Endothelial cell of umbilical vein (primary cell): ENCODE results near the gene TRDN. TPM values are rescaled to one million over a fixed set of nuclear protein-coding genes. Genes with fewer than 3 reads are reported as not detected.

ENCODE experiments used
- BruUV-seq: library from RNA; stranded (reverse); fragments of 400-500 nt; replicated peaks from 2 replicates; lab custom pipeline; 2021; lab: Mats Ljungman, UMichigan
- CTCF ChIA-PET: fragments of 300-600, 350-600 bp; sonication (Branson Sonifier 250); formaldehyde crosslinking; loops from one replicate; lab custom pipeline; 2021; ENCODE audit warnings: antibody characterized with exemption, inconsistent platforms; lab: Charles Lee
- POLR2A ChIA-PET: fragments of 300-600, 350-600 bp; sonication (Branson Sonifier 250); formaldehyde crosslinking; loops from one replicate; lab custom pipeline; 2021; ENCODE audit warnings: antibody characterized with exemption, inconsistent platforms; lab: Charles Lee
- DNase-seq: peaks from one replicate; pipeline ENCODE4 v3.0.0-alpha.2; 2011; ENCODE audit warnings: low read depth, low spot score
- FAIRE-seq: peaks from 2 replicates; lab custom pipeline; 2011; peaks lifted over from hg19 to GRCh38; lab: Jason Lieb, UNC
- H2AFZ ChIP-seq: 2 replicates; pipeline ENCODE4 v1.6.0; 2012; ENCODE audit warnings: low read depth, low read length, control low read depth, inconsistent platforms
- H3K27ac ChIP-seq: 2 replicates; pipeline ENCODE4 v1.5.1; 2011; ENCODE audit warnings: low read depth, mild to moderate bottlenecking, control low read depth, low read length, moderate library complexity; ENCODE audit not compliant: insufficient read depth
- H3K27me3 ChIP-seq, 2 experiments: 2 replicates each; pipeline versions ENCODE4 v1.6.0 to v1.6.1; 2011; ENCODE audit warnings: low read length in 2 of 2, mixed read lengths in 1 of 2; ENCODE audit not compliant: control insufficient read depth in 2 of 2, insufficient read depth in 2 of 2
- H3K36me3 ChIP-seq, 2 experiments: 2 replicates in 1 of 2; 3 replicates in 1 of 2; pipeline ENCODE4 v1.5.1; 2011; ENCODE audit warnings: low read length in 2 of 2, mild to moderate bottlenecking in 1 of 2, moderate library complexity in 1 of 2; ENCODE audit not compliant: control insufficient read depth in 2 of 2, insufficient read depth in 2 of 2; ENCODE audit errors: extremely low read depth in 1 of 2
- H3K4me1 ChIP-seq: 3 replicates; pipeline ENCODE4 v1.5.1; 2011; ENCODE audit warnings: mild to moderate bottlenecking, low read length; ENCODE audit not compliant: control insufficient read depth, insufficient read depth; ENCODE audit errors: extremely low read depth
- H3K4me2 ChIP-seq: 2 replicates; pipeline ENCODE4 v1.6.1; 2011; ENCODE audit warnings: low read length, control low read depth, mixed read lengths; ENCODE audit not compliant: insufficient read depth
- H3K4me3 ChIP-seq, 3 experiments: fragments of 200-600 bp in 1 of 3; sonication (generic), shearing (Covaris generic) in 1 of 3; replicated peaks in 1 of 3; 2 replicates each; pipeline ENCODE4 v1.5.1; 2011 to 2016; ENCODE audit warnings: control low read depth in 3 of 3, low read length in 3 of 3, mild to moderate bottlenecking in 2 of 3, inconsistent platforms in 1 of 3, low read depth in 1 of 3, moderate library complexity in 1 of 3; ENCODE audit not compliant: insufficient read depth in 1 of 3
- H3K79me2 ChIP-seq: 2 replicates; pipeline ENCODE4 v1.6.0; 2012; ENCODE audit warnings: low read length, inconsistent platforms; ENCODE audit not compliant: control insufficient read depth, insufficient read depth
- H3K9ac ChIP-seq: replicated peaks from 2 replicates; pipeline ENCODE3; 2011; ENCODE audit warnings: low read length, control low read depth; ENCODE audit not compliant: insufficient read depth; ENCODE audit errors: extremely low read depth
- H3K9me1 ChIP-seq: replicated peaks from 3 replicates; pipeline ENCODE4 v1.6.0; 2011; ENCODE audit warnings: mild to moderate bottlenecking, low read length; ENCODE audit not compliant: control insufficient read depth, insufficient read depth; ENCODE audit errors: extremely low read depth
- H3K9me3 ChIP-seq: replicated peaks from 2 replicates; pipeline ENCODE4 v1.5.1; 2012; ENCODE audit warnings: low read length, inconsistent platforms; ENCODE audit not compliant: control insufficient read depth, insufficient read depth
- H4K20me1 ChIP-seq: replicated peaks from 2 replicates; pipeline ENCODE3; 2011; ENCODE audit warnings: mild to moderate bottlenecking, low read length; ENCODE audit not compliant: control insufficient read depth, insufficient read depth; ENCODE audit errors: extremely low read depth
- CTCF ChIP-seq, 2 donors: IDR thresholded peaks; 1 replicate in 1 of 2; 2 replicates in 1 of 2; pipeline ENCODE4 v1.5.1; 2011; ENCODE audit warnings: low read length in 2 of 2, mild to moderate bottlenecking in 2 of 2, moderate library complexity in 2 of 2, control low read depth in 1 of 2, inconsistent platforms in 1 of 2, low read depth in 1 of 2; ENCODE audit not compliant: insufficient read depth in 1 of 2; ENCODE audit errors: extremely low read depth in 1 of 2
- EZH2 ChIP-seq: IDR thresholded peaks from 2 replicates; pipeline ENCODE4 v1.6.1; 2012; ENCODE audit warnings: borderline replicate concordance, low read depth, mild to moderate bottlenecking, moderate library complexity, low read length, inconsistent platforms; ENCODE audit not compliant: severe bottlenecking
- FOS ChIP-seq: IDR thresholded peaks from 2 replicates; pipeline ENCODE4 v1.6.1; 2011; ENCODE audit warnings: mild to moderate bottlenecking, low read length, moderate library complexity, borderline replicate concordance; ENCODE audit not compliant: insufficient read depth
- GATA2 ChIP-seq: IDR thresholded peaks from 2 replicates; pipeline ENCODE4 v1.7.0; 2011; ENCODE audit warnings: low read depth, mild to moderate bottlenecking, moderate library complexity, mixed read lengths, low read length; ENCODE audit not compliant: insufficient read length, insufficient read depth
- JUN ChIP-seq: IDR thresholded peaks from 2 replicates; pipeline ENCODE4 v1.6.1; 2011; ENCODE audit warnings: borderline replicate concordance, low read depth; ENCODE audit not compliant: insufficient read length, insufficient read depth
- MAX ChIP-seq: IDR thresholded peaks from 2 replicates; pipeline ENCODE4 v1.6.1; 2011; ENCODE audit not compliant: insufficient read depth, insufficient read length
- MYC ChIP-seq: IDR thresholded peaks from one replicate; pipeline ENCODE4 v1.6.1; 2011; ENCODE audit warnings: mild to moderate bottlenecking, low read depth, low read length
- POLR2A ChIP-seq: IDR thresholded peaks from 2 replicates; pipeline ENCODE4 v1.6.1; 2012; ENCODE audit warnings: low read depth, mild to moderate bottlenecking, control low read depth, low read length
- POLR2AphosphoS5 ChIP-seq: IDR thresholded peaks from 2 replicates; pipeline ENCODE4 v1.6.1; 2012; ENCODE audit warnings: low read depth, mild to moderate bottlenecking, control low read depth, low read length, moderate library complexity; ENCODE audit not compliant: insufficient read depth
- dilution Hi-C: fragments of 300-500 bp; cut with MboI; formaldehyde crosslinking; loops from one replicate; pipeline ENCODE4 v1.15.0; 2019; ENCODE audit warnings: low sequenced_read_pairs; ENCODE audit not compliant: extremely low pct_ligation_motif_present
- intact Hi-C: fragments of 100-400 bp; cut with micrococcal nuclease; formaldehyde crosslinking; loops from one replicate; pipeline ENCODE4 v1.10.0; 2022
- polyA plus RNA-seq, 4 experiments: library from polyadenylated mRNA; depleted of rRNA in 3 of 4; stranded (reverse) in 3 of 4; unstranded in 1 of 4; fragments of >200 nt; gene quantifications; 2 replicates each; pipeline versions ENCODE4 v1.2.1 to v1.2.3, GENCODE V29; 2011 to 2012; ENCODE audit warnings: missing spikeins in 1 of 4
- total RNA-seq: library from RNA; stranded (reverse); gene quantifications from 2 replicates; pipeline ENCODE4 v1.2.3, GENCODE V29; 2021

The TRDN gene
- total and polyA plus RNA-seq, 2 donors (not counting 3 experiments of a cell fraction or from before 2014, with no cell fraction given), result not detected

DNA sequence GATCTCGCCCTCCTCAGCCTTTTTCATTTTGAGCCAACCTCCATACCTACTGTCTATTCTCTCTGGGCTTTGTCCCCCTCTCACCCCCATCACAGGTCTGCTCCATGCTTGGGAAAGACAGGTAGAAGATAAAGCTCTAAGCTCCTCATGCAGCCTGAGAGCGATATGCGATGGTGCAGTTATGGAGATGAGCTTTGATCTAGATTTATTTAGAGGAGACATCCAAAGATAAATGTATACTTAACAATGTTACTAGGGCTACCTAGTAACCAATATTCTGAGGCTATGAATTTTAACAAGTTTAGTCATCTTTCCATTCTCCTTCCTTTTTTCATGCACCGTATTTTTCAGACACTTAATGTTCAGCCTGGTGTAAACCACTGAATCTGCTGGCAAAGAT is 95.3 kb downstream of the TRDN start:
- H3K4me3 ChIP-seq, result no peak overlapping the region
- CTCF ChIA-PET, result interaction anchor here (1.0 kb wide), 2 partner anchors 11 to 174 kb away, joined by 3 to 4 read pairs; no protein-coding TSS in a partner anchor
- dilution Hi-C loops, result no loop called here
- no peaks in the 10 kb centered on the region for H4K20me1 ChIP-seq
- H3K36me3 ChIP-seq, result no peaks in the 10 kb centered on the region
- no peak overlapping the region for H3K4me2 ChIP-seq
- POLR2A ChIA-PET, result no interaction called here
- no TSS peak for BruUV-seq
- H3K27ac ChIP-seq, result no peak overlapping the region
- H3K9me3 ChIP-seq, result no peaks in the 10 kb centered on the region
- no peak for TF ChIP-seq EZH2
- TF ChIP-seq JUN, result no peak
- no peak for TF ChIP-seq MAX
- TF ChIP-seq CTCF (IDR thresholded peaks at IDR 0.05; ENCODE audit: extremely low read depth in 1 of 2, insufficient read depth in 1 of 2, low read depth in 1 of 2, low read length in 2 of 2), result no peak
- no peak for TF ChIP-seq GATA2
- TF ChIP-seq POLR2AphosphoS5, result no peak
- TF ChIP-seq POLR2A, result no peak
- no peak for TF ChIP-seq FOS
- no peak for TF ChIP-seq MYC
- H3K9me1 ChIP-seq, result no peaks in the 10 kb centered on the region
- intact Hi-C loops, result no loop called here
- no peak for FAIRE-seq
- no peak overlapping the region for H2AFZ ChIP-seq
- H3K79me2 ChIP-seq, result no peaks in the 10 kb centered on the region
- H3K9ac ChIP-seq, result no peak overlapping the region
- H3K27me3 ChIP-seq, result peaks cover 19 to 39% of the 10 kb centered on the region in 2 experiments
- DNase-seq, result no peak
- H3K4me1 ChIP-seq, result no peaks in the 10 kb centered on the region
